Measurements from ENCODE around the gene ZKSCAN1.

The ZKSCAN1 gene

DNA sequence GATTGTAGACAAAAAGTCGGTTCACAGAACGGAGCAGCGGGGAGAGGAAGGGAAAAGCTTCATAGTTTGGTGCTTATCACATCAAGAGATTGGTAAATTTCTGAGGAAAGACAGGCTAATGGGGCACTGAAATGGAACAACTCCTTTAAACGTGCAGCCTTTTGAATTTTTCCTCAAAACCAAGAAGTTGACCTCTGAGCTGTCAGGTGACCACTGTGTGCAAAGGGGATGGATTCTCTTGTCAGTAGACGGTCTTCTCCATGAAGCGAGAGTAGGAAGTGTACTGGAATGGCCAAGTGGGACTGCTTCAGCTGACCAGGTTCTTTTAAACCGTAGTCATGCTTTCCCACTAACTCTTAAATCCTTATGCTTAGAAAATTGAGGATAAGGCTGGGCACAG, 22.9 kb downstream of the ZKSCAN1 start:
- no peak for DNase-seq (ENCODE audit: low spot score)

GRCh38 chr7:100040575-100040974, 25.2 kb downstream of the ZKSCAN1 start:
- no peak for DNase-seq (ENCODE audit: low spot score)

- no peak for DNase-seq (ENCODE audit: low spot score)
These were observed 29.3 kb downstream of the ZKSCAN1 start for GRCh38 chr7:100044718-100045117.

- DNase-seq (ENCODE audit: low spot score), result no peak
These were observed 33.3 kb downstream of the ZKSCAN1 start for GRCh38 chr7:100048680-100049079.

DNA sequence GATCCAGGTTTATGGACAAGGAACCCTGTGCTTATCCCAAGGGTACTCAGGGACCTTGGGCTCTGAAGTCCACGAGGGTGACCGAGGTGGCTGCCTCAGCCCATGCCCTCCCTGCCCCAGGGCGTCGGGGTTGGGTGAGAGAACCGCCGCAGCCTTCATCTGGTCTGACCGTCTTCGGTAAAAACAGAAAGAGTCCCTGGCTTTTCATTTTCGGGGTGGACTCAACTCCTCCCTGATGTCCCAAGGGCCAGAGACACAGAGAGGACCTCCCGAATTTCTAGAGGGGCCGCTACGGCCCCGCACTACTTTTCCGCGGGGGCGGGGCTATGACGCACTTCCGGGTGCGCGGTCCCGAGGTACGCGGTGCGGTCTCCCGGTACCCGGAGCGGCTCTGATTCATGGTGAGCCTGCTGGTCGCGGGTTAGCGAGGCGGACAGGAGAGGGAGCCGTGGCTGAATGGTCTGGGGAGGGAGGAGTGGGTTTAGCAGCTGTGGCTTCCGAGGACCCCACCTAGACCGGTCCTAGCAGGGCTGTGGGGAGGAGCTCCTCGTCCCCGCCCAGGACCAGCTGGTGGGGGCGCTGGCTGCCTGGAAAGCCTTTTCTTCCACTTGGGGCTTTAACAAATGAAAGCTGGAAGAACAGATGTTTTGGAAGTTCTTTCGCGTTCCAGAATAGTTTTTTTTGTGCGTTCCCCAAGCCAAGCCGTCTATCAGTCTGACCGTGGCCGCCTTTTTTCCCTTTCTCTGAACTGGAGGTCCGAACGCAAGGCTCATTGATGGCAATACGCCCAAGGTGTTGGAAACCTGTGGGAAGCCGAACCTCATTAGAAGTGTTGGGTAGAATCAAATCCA, 34.3 kb downstream of the ZKSCAN1 start, which contains the start of gene ZSCAN21:
TSS of gene ZSCAN21 (plus strand) at position 334 of the 851 bp plus-strand sequence. CDS start 7,233 bp downstream, outside the sequence.
- peak; percentile 93 for DNase-seq (ENCODE audit: low spot score)

- no peak for DNase-seq (ENCODE audit: low spot score)
These were observed 36.2 kb downstream of the ZKSCAN1 start for GRCh38 chr7:100051611-100052010.

- peak; percentile 84 for DNase-seq (ENCODE audit: low spot score)
These were observed 37.8 kb downstream of the ZKSCAN1 start for GRCh38 chr7:100053215-100053614.

GRCh38 chr7:100057006-100057405, 41.6 kb downstream of the ZKSCAN1 start:
- no peak for DNase-seq (ENCODE audit: low spot score)

GRCh38 chr7:100059251-100059739, 43.9 kb downstream of the ZKSCAN1 start:
- no peak for DNase-seq (ENCODE audit: low spot score)

GRCh38 chr7:100061518-100062193, 46.3 kb downstream of the ZKSCAN1 start:
- no peak for DNase-seq (ENCODE audit: low spot score)

DNA sequence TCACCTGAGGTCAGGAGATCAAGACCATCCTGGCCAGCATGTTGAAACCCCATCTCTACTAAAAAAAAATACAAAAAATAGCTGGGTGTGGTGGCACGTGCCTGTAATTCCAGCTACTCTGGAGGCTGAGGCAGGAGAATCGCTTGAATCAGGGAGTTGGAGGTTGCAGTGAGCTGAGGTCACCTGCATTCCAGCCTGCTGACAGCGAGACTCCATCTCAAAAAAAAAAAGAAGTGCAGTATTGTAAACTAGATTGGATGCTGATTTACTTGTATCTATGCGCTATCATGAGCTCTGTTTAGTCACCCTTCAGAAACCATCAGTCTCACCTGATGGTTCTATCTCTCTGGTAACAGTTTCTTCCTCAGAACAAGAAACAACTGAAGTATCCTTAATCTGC, 48.0 kb downstream of the ZKSCAN1 start:
- DNase-seq (ENCODE audit: low spot score), result no peak

GRCh38 chr7:100064162-100064561, 48.8 kb downstream of the ZKSCAN1 start:
- DNase-seq (ENCODE audit: low spot score), result no peak

GRCh38 chr7:100065452-100066186, 50.2 kb downstream of the ZKSCAN1 start:
- peak; percentile 60 for DNase-seq (ENCODE audit: low spot score)

DNA sequence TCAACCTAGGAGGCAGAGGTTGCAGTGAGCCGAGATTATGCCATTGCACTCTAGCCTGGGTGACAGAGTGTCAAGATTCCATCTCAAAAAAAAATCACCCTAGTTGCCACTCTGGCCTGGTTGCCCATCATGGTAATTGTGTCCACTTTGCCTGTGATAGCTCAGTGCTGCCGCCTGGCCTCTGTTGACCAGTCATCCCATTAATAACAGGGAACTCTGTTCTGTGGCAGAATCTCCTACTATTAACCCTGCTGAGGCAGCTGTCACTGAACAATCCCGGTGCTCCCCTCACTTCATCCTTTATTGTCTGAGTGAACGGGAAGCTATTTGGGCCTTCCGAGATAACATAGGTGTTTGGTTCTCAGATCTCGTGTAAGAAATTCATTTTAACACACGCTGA, 51.6 kb downstream of the ZKSCAN1 start:
- DNase-seq (ENCODE audit: low spot score), result no peak

DNA sequence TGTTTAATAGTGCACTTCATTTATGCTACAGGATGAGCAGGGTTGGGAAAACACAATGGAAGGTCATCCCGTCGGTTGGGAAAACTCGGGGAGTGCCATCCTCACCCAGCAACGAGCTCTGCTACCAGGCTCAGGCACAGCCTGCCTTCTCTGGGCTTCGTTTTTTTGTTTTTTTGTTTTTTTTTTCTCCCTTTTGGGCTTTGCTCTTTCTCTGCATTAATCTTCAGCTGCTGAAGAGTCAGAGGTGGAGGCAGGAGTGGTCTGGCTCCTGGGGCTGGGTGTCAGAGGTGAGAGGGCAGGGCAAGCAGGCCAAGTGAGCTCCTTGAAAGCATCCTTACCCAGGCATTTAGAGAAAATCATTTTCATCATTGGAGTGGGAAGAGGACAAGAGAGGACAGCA, 54.6 kb downstream of the ZKSCAN1 start:
- DNase-seq (ENCODE audit: low spot score), result no peak

GRCh38 chr7:100071018-100071723, 55.8 kb downstream of the ZKSCAN1 start:
- no peak for DNase-seq (ENCODE audit: low spot score)

- no peak for DNase-seq (ENCODE audit: low spot score)
These were observed 57.1 kb downstream of the ZKSCAN1 start for GRCh38 chr7:100072462-100072861.

DNA sequence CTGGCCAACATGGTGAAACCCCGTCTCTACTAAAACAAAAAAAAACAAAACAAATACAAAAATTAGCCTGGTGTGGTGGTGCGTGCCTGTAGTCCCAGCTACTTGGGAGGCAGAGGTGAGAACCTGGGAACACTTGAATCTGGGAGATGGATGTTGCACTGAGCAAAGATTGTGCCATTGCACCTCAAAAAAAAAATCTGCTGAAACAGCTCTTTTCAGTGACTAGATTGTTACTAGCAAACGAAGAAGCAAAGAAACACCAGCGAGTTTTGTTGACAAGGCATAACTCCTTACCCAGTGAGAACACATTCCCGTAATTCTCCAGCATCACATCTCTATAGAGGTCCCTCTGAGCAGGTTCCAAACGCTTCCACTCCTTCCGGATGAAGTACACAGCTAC, 59.4 kb downstream of the ZKSCAN1 start:
- DNase-seq (ENCODE audit: low spot score), result no peak

- DNase-seq (ENCODE audit: low spot score), result no peak
These were observed 60.0 kb downstream of the ZKSCAN1 start for GRCh38 chr7:100075418-100075817.

DNA sequence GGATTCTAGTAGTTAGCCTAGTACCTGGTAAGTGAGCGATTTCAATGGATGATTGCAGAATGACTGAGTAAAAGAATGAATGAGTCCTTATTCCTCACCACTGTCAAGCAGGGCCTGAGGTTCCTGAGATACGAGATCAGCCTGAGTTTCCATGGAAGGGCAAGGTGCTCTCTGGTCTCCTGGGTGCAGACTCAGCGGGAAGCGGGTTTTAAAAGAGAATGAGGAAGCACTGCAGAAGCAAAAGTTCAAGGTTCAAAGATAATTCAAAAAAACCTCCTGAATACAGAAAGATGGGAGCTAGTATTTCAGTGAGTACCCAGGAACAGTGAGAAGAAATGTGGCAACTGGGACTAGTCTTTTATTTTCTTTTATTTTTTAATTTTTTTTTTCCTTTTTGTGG, 61.8 kb downstream of the ZKSCAN1 start:
- no peak for DNase-seq (ENCODE audit: low spot score)

- no peak for DNase-seq (ENCODE audit: low spot score)
These were observed 63.7 kb downstream of the ZKSCAN1 start for GRCh38 chr7:100079024-100079560.

Data from hepatic stellate cell (primary cell).